SU-DHL-6 (cell line): Measurements from ENCODE around the gene NUP58.

ENCODE experiments used
- CTCF ChIP-seq: fragments of 200-600 bp; sonication (generic); IDR thresholded peaks from one replicate; pipeline ENCODE4 v1.5.1; 2017; ENCODE audit warnings: antibody characterized with exemption, mild to moderate bottlenecking, low read length, moderate library complexity; ENCODE audit not compliant: insufficient read depth, poor library complexity, severe bottlenecking
- EZH2phosphoT487 ChIP-seq: fragments of 200-600 bp; sonication (generic), shearing (Covaris generic); conservative IDR thresholded peaks from 2 replicates; pipeline ENCODE4 v1.6.1; 2018; ENCODE audit warnings: mild to moderate bottlenecking, antibody characterized with exemption, low read length, moderate library complexity, mixed read lengths

GRCh38 chr13:25295228-25295627 lies 6.2 kb upstream of the NUP58 start:
- TF ChIP-seq CTCF (no peak), EZH2phosphoT487 (no peak)
